HG03066 (cell line): ENCODE data around the gene PDE1A.

Source experiments
- ATAC-seq: cut with Tn5 transposase; IDR thresholded peaks from one replicate; pipeline ENCODE4 v1.9.1; 2021; ENCODE audit warnings: low read depth; ENCODE audit not compliant: unreplicated experiment

PDE1A gene

GRCh38 chr2:182224669-182225068, 202.2 kb downstream of the PDE1A start:
- ATAC-seq: no peak

GRCh38 chr2:182220998-182221397, 205.8 kb downstream of the PDE1A start:
- no peak for ATAC-seq

GRCh38 chr2:182220335-182220734, 206.5 kb downstream of the PDE1A start:
- no peak for ATAC-seq

- no peak for ATAC-seq
Observed at GRCh38 chr2:182210669-182211068, 216.2 kb downstream of the PDE1A start.

- ATAC-seq: no peak
Observed at GRCh38 chr2:182208421-182208820, 218.4 kb downstream of the PDE1A start.

GRCh38 chr2:182207049-182207746, 219.6 kb downstream of the PDE1A start:
- ATAC-seq: peak; percentile 66

GRCh38 chr2:182197529-182197928, 229.3 kb downstream of the PDE1A start:
- no peak for ATAC-seq

GRCh38 chr2:182193291-182193690, 233.5 kb downstream of the PDE1A start:
- no peak for ATAC-seq

GRCh38 chr2:182191061-182191460, 235.8 kb downstream of the PDE1A start:
- no peak for ATAC-seq

GRCh38 chr2:182187130-182187529, 239.7 kb downstream of the PDE1A start:
- no peak for ATAC-seq

- ATAC-seq: peak; percentile 74
Observed at GRCh38 chr2:182186132-182186735, 240.6 kb downstream of the PDE1A start.

- no peak for ATAC-seq
Observed at GRCh38 chr2:182182436-182182835, 244.4 kb downstream of the PDE1A start.

GRCh38 chr2:182181381-182181780, 245.5 kb downstream of the PDE1A start:
- ATAC-seq: no peak

GRCh38 chr2:182179176-182179575, 247.7 kb downstream of the PDE1A start:
- ATAC-seq: no peak

GRCh38 chr2:182173944-182174622, 252.8 kb downstream of the PDE1A start:
- no peak for ATAC-seq

- ATAC-seq: no peak
Observed at GRCh38 chr2:182170341-182170740, 256.5 kb downstream of the PDE1A start.

GRCh38 chr2:182167882-182168281, 259.0 kb downstream of the PDE1A start:
- no peak for ATAC-seq

GRCh38 chr2:182166841-182167240, 260.0 kb downstream of the PDE1A start:
- ATAC-seq: no peak

GRCh38 chr2:182166406-182166805, 260.4 kb downstream of the PDE1A start:
- ATAC-seq: no peak

- ATAC-seq: no peak
Observed at GRCh38 chr2:182165202-182165601, 261.6 kb downstream of the PDE1A start.

- ATAC-seq: no peak
Observed at GRCh38 chr2:182164686-182165085, 262.1 kb downstream of the PDE1A start.

GRCh38 chr2:182163878-182164277, 263.0 kb downstream of the PDE1A start:
- ATAC-seq: no peak
